Measurements from ENCODE around the gene GRK6.

GRCh38 chr5:177490992-177491391 lies 64.5 kb downstream of the GRK6 start:
- TF ChIP-seq CTCF (IDR thresholded peaks at IDR 0.05) (no peak), EP300 (IDR thresholded peaks at IDR 0.05) (no peak)
